Ascending aorta (tissue), 2 donors: ENCODE results near the gene RPL39L. TPM values are rescaled to one million over a fixed set of nuclear protein-coding genes. Genes with fewer than 3 reads are reported as not detected.
"Not testable (repeated sequence)": the region's sequence is repeated elsewhere in the genome, so short reads cannot be mapped to it uniquely, and the experiment has no call there.

Experiments used
- DNase-seq, 2 donors: peaks; one replicate each; pipeline ENCODE4 v3.0.0-alpha.2; 2019; ENCODE audit warnings: low spot score in 2 of 2
- H3K27ac ChIP-seq, 2 donors: fragments of 200-600 bp; sonication (generic); one replicate each; pipeline ENCODE4 v1.5.1; 2016 to 2017; ENCODE audit warnings: mild to moderate bottlenecking in 1 of 2
- H3K27me3 ChIP-seq: fragments of 200-600 bp; sonication (generic); one replicate; pipeline ENCODE4 v1.5.1; 2017
- H3K36me3 ChIP-seq, 2 donors: fragments of 200-600 bp; sonication (generic); one replicate each; pipeline ENCODE4 v1.5.1; 2016
- H3K4me1 ChIP-seq, 2 donors: fragments of 200-600 bp; sonication (generic); one replicate each; pipeline ENCODE4 v1.5.1; 2016 to 2017; ENCODE audit warnings: mild to moderate bottlenecking in 1 of 2
- H3K4me3 ChIP-seq, 2 donors: fragments of 200-600 bp; sonication (generic); one replicate each; pipeline ENCODE4 v1.5.1; 2016 to 2017; ENCODE audit warnings: mild to moderate bottlenecking in 1 of 2
- H3K9me3 ChIP-seq, 2 donors: fragments of 200-600 bp; sonication (generic); one replicate each; pipeline ENCODE4 v1.5.1; 2016
- CTCF ChIP-seq, 3 experiments: fragments of 200-600 bp in 2 of 3; fragments of 450-650 bp in 1 of 3; sonication (generic) in 2 of 3; IDR thresholded peaks; one replicate each; pipeline ENCODE4 v1.5.1; 2016 to 2019; ENCODE audit warnings: antibody characterized with exemption in 3 of 3, mild to moderate bottlenecking in 1 of 3, moderate library complexity in 1 of 3
- intact Hi-C: fragments of 100-400 bp; cut with DNase I; formaldehyde crosslinking; loops from one replicate; pipeline ENCODE4 v1.15.1; 2023
- total RNA-seq: library from RNA; depleted of rRNA; stranded (reverse); fragments of >200 nt; gene quantifications from one replicate; pipeline ENCODE4 v1.1.0, GENCODE V29; 2016

Gene RPL39L
- total RNA-seq, 1 donor from 2014 or later: 3.1 TPM

DNA sequence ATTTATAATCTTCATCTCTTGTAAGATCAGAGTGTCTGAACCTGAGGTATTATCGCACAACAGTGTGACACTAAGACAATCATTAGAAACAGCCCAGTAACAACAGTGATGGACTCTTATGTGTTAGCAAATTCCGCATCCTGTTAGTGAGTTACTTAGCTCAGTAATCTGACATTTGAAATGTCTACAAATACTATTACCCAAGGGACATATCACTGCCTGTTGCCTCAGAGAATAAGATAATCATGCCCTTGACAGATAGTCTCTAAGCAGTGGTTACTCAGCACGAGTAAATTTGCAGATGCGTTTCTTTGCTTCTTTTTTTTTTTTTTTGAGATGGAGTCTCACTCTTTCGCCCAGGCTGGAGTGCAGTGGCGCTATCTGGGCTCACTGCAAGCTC is 44.6 kb upstream of the RPL39L start:
- H3K36me3 ChIP-seq: no peaks in the 10 kb centered on the region
- H3K27me3 ChIP-seq: no peaks in the 10 kb centered on the region
- peaks cover 6 to 35% of the 10 kb centered on the region in 2 donors for H3K4me1 ChIP-seq
- peak overlapping the region in 1 of 2 donors; percentile 19 for H3K27ac ChIP-seq
- H3K9me3 ChIP-seq: no peaks in the 10 kb centered on the region
- DNase-seq: no peak
- intact Hi-C loops: no loop called here
- no peak for TF ChIP-seq CTCF (IDR thresholded peaks at IDR 0.05)
- no peak overlapping the region for H3K4me3 ChIP-seq

DNA sequence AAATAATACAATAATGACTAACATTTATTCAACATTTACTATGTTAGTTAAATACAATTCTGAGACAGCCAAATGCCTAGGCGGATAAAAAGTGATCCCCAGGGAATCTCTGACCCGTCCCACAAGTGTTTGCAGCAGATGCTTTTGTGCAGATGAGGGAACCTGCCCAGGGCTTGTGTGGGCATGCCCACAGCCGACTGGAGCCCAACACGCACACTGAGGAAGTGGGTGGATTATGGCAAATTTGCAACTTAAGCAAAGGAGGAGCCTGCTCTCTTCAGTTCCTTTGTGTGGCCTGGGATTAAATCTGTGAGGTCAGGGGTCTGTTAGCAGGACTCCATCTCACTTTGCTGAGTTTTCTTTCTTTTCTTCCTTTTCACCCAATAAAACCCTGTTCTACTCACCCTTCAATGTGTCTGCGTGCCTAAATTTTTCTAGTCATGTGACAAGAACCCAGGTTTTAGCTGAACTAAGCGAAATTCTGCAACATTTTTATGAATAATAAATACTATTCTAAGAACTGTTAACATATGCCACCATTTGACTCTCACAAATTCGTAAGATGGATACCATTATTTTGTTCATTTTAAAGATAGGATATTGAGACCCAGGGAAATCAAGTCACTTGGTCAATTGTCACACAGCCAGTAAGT is 44.0 kb upstream of the RPL39L start:
- Histone ChIP-seq H3K9me3 (no peaks in the 10 kb centered on the region), H3K27me3 (no peaks in the 10 kb centered on the region), H3K4me1 (peaks cover 6 to 31% of the 10 kb centered on the region in 2 donors), H3K27ac (peak overlapping the region; percentile 19 to 43), H3K4me3 (no peak overlapping the region), H3K36me3 (no peaks in the 10 kb centered on the region)
- no peak for TF ChIP-seq CTCF (IDR thresholded peaks at IDR 0.05)
- intact Hi-C loops: no loop called here
- DNase-seq: no peak

- H3K27me3 ChIP-seq: no peaks in the 10 kb centered on the region
- H3K9me3 ChIP-seq: no peaks in the 10 kb centered on the region
- no peak for DNase-seq
- H3K4me1 ChIP-seq: peaks cover 3 to 17% of the 10 kb centered on the region in 2 donors
- no peaks in the 10 kb centered on the region for H3K36me3 ChIP-seq
- no peak overlapping the region for H3K27ac ChIP-seq
- intact Hi-C loops: no loop called here
- no peak overlapping the region for H3K4me3 ChIP-seq
- no peak for TF ChIP-seq CTCF (IDR thresholded peaks at IDR 0.05)
These were observed 42.3 kb upstream of the RPL39L start for GRCh38 chr3:187181454-187182170.

DNA sequence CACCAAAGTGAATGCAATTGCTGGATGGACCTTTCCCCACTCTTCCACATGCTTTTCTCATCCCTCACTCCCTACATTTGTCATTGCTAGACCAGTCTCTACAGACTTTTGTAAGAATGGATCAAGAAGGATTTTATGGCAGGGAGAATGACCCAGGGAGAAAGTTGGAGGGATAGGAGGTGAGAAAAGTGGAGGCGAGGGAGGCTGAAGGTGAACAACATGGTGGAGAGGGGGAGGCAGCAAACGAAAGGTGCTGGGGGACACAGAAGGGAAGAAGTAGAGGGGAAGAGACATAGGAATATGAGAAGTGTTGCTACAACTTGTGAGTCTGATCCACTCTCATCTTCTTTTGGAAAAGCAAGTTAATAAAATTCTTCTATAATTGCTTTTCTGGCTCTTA is 33.6 kb upstream of the RPL39L start:
- H3K9me3 ChIP-seq: no peaks in the 10 kb centered on the region
- H3K36me3 ChIP-seq: no peaks in the 10 kb centered on the region
- intact Hi-C loops: loop anchor here (5.0 kb wide), 1 partner anchor 39 kb away; no protein-coding TSS in a partner anchor
- H3K4me1 ChIP-seq: peaks cover 0 to 17% of the 10 kb centered on the region in 2 donors
- H3K27me3 ChIP-seq: no peaks in the 10 kb centered on the region
- no peak for DNase-seq
- no peak overlapping the region for H3K4me3 ChIP-seq
- peak overlapping the region in 1 of 2 donors; percentile 62 for H3K27ac ChIP-seq
- no peak for TF ChIP-seq CTCF (IDR thresholded peaks at IDR 0.05)

GRCh38 chr3:187170911-187171310 is 31.6 kb upstream of the RPL39L start:
- not testable (repeated sequence) for H3K36me3 ChIP-seq, H3K27ac ChIP-seq, H3K27me3 ChIP-seq, H3K4me3 ChIP-seq, DNase-seq, H3K9me3 ChIP-seq
- intact Hi-C loops: loop anchor here (5.0 kb wide), 1 partner anchor 41 kb away; no protein-coding TSS in a partner anchor
- peaks cover 5 to 19% of the 10 kb centered on the region in 2 donors for H3K4me1 ChIP-seq

DNA sequence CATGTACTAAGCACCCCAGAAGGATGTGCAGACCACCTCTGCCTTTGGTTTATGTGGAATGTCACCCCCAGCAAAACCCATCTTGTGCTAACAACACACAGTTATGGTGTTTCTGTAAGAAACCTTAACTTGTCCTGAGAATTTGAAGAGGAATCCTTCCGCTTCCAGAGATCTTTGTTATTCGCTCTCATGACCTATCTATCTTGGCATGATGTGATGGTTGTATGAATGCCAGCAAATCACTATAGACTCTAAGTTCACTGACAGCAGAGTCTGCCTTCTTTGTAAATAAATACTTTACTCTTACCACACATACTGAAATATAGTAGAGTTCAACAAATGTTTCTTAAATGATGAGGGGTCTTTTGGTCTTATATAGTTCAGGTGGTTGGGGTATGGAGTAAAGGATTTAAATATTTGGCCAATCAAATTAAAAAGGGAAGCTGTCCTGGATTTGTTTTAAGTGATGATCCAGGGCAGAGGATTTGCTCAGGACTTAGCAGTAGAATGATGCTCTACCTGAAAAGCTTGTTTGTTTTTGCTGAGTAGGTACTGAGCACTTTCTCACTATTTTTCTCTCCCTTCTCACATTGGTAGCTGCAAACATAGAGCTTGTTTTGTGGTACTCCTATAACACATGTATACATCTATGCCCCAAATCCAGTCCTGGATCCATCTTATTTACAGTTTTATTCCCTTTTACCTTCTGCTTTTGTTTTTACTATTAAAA is 30.1 kb upstream of the RPL39L start:
- H3K4me1 ChIP-seq: peaks cover 5 to 19% of the 10 kb centered on the region in 2 donors
- no peak for TF ChIP-seq CTCF (IDR thresholded peaks at IDR 0.05)
- intact Hi-C loops: no loop called here
- H3K9me3 ChIP-seq: no peaks in the 10 kb centered on the region
- no peaks in the 10 kb centered on the region for H3K27me3 ChIP-seq
- H3K36me3 ChIP-seq: no peaks in the 10 kb centered on the region
- no peak for DNase-seq
- H3K27ac ChIP-seq: no peak overlapping the region
- no peak overlapping the region for H3K4me3 ChIP-seq
